BJ (cell line): Measurements from ENCODE around the gene ANO7. TPM values are rescaled to one million over a fixed set of nuclear protein-coding genes. Genes with fewer than 3 reads are reported as not detected.

ENCODE experiments used
- CTCF ChIA-PET: fragments of 350-600 bp; formaldehyde crosslinking; extraction: SDS; loops from one replicate; lab custom pipeline; 2021; ENCODE audit warnings: antibody characterized with exemption, inconsistent platforms; lab: Yijun Ruan, JAX
- POLR2A ChIA-PET: fragments of 300-600 bp; sonication (Branson Sonifier 250); formaldehyde crosslinking; extraction: SDS; loops from one replicate; lab custom pipeline; 2021; ENCODE audit warnings: antibody characterized with exemption; lab: Charles Lee
- DNase-seq: peaks from one replicate; pipeline ENCODE4 v3.0.0-alpha.2; 2011; ENCODE audit warnings: low read depth
- H3K27me3 ChIP-seq: 2 replicates; pipeline ENCODE4 v1.6.0; 2011; ENCODE audit warnings: low read length; ENCODE audit not compliant: control insufficient read depth, insufficient read depth
- H3K36me3 ChIP-seq: 2 replicates; pipeline ENCODE4 v1.5.1; 2011; ENCODE audit warnings: low read length; ENCODE audit not compliant: control insufficient read depth, insufficient read depth
- H3K4me3 ChIP-seq: 2 replicates; pipeline ENCODE4 v1.5.1; 2011; ENCODE audit warnings: low read depth, mild to moderate bottlenecking, control low read depth, low read length
- polyA plus RNA-seq: library from polyadenylated mRNA; depleted of rRNA; stranded (reverse); fragments of >200 nt; gene quantifications from 2 replicates; pipeline ENCODE4 v1.2.3, GENCODE V29; 2011
- TF ChIP-seq, protein P1 (sequence below): IDR thresholded peaks from 2 replicates; pipeline ENCODE4 v1.5.1; 2011; ENCODE audit warnings: low read depth, mild to moderate bottlenecking, control low read depth, inconsistent platforms, low read length, moderate library complexity; ENCODE audit not compliant: insufficient read depth

Gene ANO7
- polyA plus RNA-seq, 1 experiment = 0.74 TPM

DNA sequence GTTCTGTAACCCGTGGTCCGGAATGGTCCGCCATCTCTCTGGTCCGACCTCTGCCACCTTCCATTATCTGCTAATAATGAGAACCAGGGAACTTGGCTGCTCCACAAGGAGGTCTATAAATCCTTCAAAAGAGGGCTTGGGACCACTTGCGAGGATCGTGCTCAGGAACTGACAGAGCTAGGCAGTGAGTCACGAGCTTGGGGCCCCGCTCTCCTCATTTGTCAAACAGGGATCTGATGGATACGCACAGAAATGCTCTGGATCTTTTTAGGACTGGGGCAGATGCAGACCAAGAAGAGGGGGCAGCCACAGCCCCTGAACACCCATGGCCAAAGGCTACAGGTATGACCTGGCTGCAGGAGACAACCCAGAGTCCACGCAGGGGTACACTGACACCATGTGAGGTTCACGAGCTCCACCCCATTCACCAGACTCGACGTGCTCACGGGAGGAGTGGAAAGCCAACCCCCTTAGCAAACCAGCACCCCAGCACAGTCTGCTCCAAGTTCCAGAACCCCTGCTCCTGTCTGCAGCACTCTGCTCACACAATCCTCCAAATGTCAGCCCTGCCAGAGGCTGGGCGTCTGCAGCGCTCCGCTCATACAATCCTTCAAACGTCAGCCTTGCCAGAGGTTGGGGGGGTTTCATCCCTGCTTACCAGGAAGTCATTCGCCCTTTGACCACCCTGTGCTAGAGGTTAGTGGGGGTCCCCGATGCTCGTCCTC, 45.8 kb downstream of the ANO7 start:
- TF ChIP-seq, protein P1, sequence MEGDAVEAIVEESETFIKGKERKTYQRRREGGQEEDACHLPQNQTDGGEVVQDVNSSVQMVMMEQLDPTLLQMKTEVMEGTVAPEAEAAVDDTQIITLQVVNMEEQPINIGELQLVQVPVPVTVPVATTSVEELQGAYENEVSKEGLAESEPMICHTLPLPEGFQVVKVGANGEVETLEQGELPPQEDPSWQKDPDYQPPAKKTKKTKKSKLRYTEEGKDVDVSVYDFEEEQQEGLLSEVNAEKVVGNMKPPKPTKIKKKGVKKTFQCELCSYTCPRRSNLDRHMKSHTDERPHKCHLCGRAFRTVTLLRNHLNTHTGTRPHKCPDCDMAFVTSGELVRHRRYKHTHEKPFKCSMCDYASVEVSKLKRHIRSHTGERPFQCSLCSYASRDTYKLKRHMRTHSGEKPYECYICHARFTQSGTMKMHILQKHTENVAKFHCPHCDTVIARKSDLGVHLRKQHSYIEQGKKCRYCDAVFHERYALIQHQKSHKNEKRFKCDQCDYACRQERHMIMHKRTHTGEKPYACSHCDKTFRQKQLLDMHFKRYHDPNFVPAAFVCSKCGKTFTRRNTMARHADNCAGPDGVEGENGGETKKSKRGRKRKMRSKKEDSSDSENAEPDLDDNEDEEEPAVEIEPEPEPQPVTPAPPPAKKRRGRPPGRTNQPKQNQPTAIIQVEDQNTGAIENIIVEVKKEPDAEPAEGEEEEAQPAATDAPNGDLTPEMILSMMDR = no peak
- ChIA-PET CTCF (no interaction called here), POLR2A (no interaction called here)
- Histone ChIP-seq H3K4me3 (no peak overlapping the region), H3K36me3 (peaks cover 75% of the 10 kb centered on the region), H3K27me3 (no peaks in the 10 kb centered on the region)
- no peak for DNase-seq

- POLR2A ChIA-PET = no interaction called here
- CTCF ChIA-PET = no interaction called here
- no peak overlapping the region for H3K4me3 ChIP-seq
- H3K36me3 ChIP-seq = peaks cover 75% of the 10 kb centered on the region
- H3K27me3 ChIP-seq = no peaks in the 10 kb centered on the region
- no peak for DNase-seq
- TF ChIP-seq, protein P1 = no peak
These were observed 46.7 kb downstream of the ANO7 start for GRCh38 chr2:241234962-241235740.

- no peaks in the 10 kb centered on the region for H3K27me3 ChIP-seq
- POLR2A ChIA-PET = no interaction called here
- H3K4me3 ChIP-seq = no peak overlapping the region
- CTCF ChIA-PET = no interaction called here
- TF ChIP-seq, protein P1 = no peak
- H3K36me3 ChIP-seq = peaks cover 77% of the 10 kb centered on the region
- DNase-seq = no peak
These were observed 47.5 kb downstream of the ANO7 start for GRCh38 chr2:241235859-241236593.

GRCh38 chr2:241237047-241237446, 48.6 kb downstream of the ANO7 start:
- ChIA-PET POLR2A (interaction anchor here (0.6 kb wide), 1 partner anchor 13 kb away, joined by 7 read pairs; no protein-coding TSS in a partner anchor), CTCF (no interaction called here)
- no peak for DNase-seq
- no peak overlapping the region for H3K4me3 ChIP-seq
- H3K36me3 ChIP-seq = peaks cover 73% of the 10 kb centered on the region
- H3K27me3 ChIP-seq = no peaks in the 10 kb centered on the region
- TF ChIP-seq, protein P1 = no peak

DNA sequence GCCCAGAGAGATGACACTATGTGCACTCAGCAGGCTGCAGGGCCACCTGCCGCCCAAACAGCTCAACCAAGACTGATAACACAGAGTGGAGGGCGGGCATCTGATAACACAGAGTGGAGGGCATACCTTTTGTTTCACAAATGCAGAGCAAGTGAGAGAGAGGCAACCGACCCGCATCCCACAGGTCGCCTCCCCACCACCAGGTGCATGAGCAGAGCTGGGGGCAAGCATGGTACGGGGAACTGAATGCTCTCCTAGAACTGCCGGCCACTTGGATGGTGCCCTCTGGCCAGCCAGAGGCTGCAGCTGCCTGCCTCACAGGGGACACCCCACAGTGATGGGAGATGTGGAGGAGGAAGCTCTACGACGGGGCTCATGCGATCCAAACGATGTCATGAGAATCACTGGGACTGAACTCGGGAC, 49.5 kb downstream of the ANO7 start:
- Histone ChIP-seq H3K36me3 (peaks cover 79% of the 10 kb centered on the region), H3K4me3 (no peak overlapping the region), H3K27me3 (no peaks in the 10 kb centered on the region)
- ChIA-PET POLR2A (interaction anchor here (0.8 kb wide), 1 partner anchor 101 kb away, joined by 3 read pairs; no protein-coding TSS in a partner anchor), CTCF (no interaction called here)
- DNase-seq = no peak
- TF ChIP-seq, protein P1 = no peak
